GM19463 (cell line): ENCODE data around the gene KCTD1.

ENCODE experiments used
- ATAC-seq: cut with Tn5 transposase; IDR thresholded peaks from one replicate; pipeline ENCODE4 v1.9.1; 2021; ENCODE audit warnings: mild to moderate bottlenecking, moderate library complexity; ENCODE audit not compliant: unreplicated experiment

Gene KCTD1

GRCh38 chr18:26435415-26436095, 112.8 kb downstream of the KCTD1 start:
- no peak for ATAC-seq

- ATAC-seq = no peak
These were observed 113.5 kb downstream of the KCTD1 start for GRCh38 chr18:26434887-26435286.

GRCh38 chr18:26432651-26433424, 115.5 kb downstream of the KCTD1 start:
- ATAC-seq = peak; percentile 74

- ATAC-seq = no peak
These were observed 118.7 kb downstream of the KCTD1 start for GRCh38 chr18:26429535-26430226.

- ATAC-seq = no peak
These were observed 123.2 kb downstream of the KCTD1 start for GRCh38 chr18:26425148-26425531.

- ATAC-seq = no peak
These were observed 123.8 kb downstream of the KCTD1 start for GRCh38 chr18:26424428-26425147.

- ATAC-seq = peak; percentile 73
These were observed 125.7 kb downstream of the KCTD1 start for GRCh38 chr18:26422472-26423162.

- no peak for ATAC-seq
These were observed 126.4 kb downstream of the KCTD1 start for GRCh38 chr18:26421931-26422330.

GRCh38 chr18:26421503-26421902, 126.8 kb downstream of the KCTD1 start:
- no peak for ATAC-seq

- no peak for ATAC-seq
These were observed 128.6 kb downstream of the KCTD1 start for GRCh38 chr18:26419746-26420145.

- no peak for ATAC-seq
These were observed 130.1 kb downstream of the KCTD1 start for GRCh38 chr18:26418225-26418624.

GRCh38 chr18:26417190-26417589, 131.2 kb downstream of the KCTD1 start:
- no peak for ATAC-seq

- ATAC-seq = no peak
These were observed 131.7 kb downstream of the KCTD1 start for GRCh38 chr18:26416652-26417150.

GRCh38 chr18:26415631-26416030, 132.7 kb downstream of the KCTD1 start:
- no peak for ATAC-seq

GRCh38 chr18:26414901-26415440, 133.4 kb downstream of the KCTD1 start:
- ATAC-seq = no peak

GRCh38 chr18:26409091-26409490, 139.3 kb downstream of the KCTD1 start:
- no peak for ATAC-seq

GRCh38 chr18:26407736-26408601, 140.4 kb downstream of the KCTD1 start:
- ATAC-seq = no peak

GRCh38 chr18:26406854-26407517, 141.4 kb downstream of the KCTD1 start:
- no peak for ATAC-seq

- no peak for ATAC-seq
These were observed 142.0 kb downstream of the KCTD1 start for GRCh38 chr18:26406324-26406723.
